Uterus (tissue), 4 donors: ENCODE data around the gene SELENOS. TPM values are rescaled to one million over a fixed set of nuclear protein-coding genes. Genes with fewer than 3 reads are reported as not detected.

Source experiments
- DNase-seq, 2 donors: peaks; one replicate each; pipeline ENCODE4 v3.0.0-alpha.2; 2019 to 2020
- H3K27ac ChIP-seq, 2 donors: fragments of 200-600 bp; sonication (generic); 1 replicate in 1 of 2; 2 replicates in 1 of 2; pipeline ENCODE4 v1.5.1; 2016 to 2018
- H3K27me3 ChIP-seq, 2 donors: fragments of 200-600 bp; sonication (generic); one replicate each; pipeline ENCODE4 v1.5.1; 2018 to 2019; ENCODE audit warnings: control low read depth in 1 of 2
- H3K36me3 ChIP-seq, 2 donors: fragments of 200-600 bp; sonication (generic); one replicate each; pipeline ENCODE4 v1.5.1; 2019; ENCODE audit warnings: control low read depth in 1 of 2
- H3K4me1 ChIP-seq, 2 donors: fragments of 200-600 bp; sonication (generic); one replicate each; pipeline ENCODE4 v1.5.1; 2018 to 2019; ENCODE audit warnings: control low read depth in 1 of 2
- H3K4me3 ChIP-seq, 2 donors: fragments of 200-600 bp; sonication (generic); 1 replicate in 1 of 2; 2 replicates in 1 of 2; pipeline ENCODE4 v1.5.1; 2018 to 2019; ENCODE audit warnings: mild to moderate bottlenecking in 1 of 2
- H3K9me3 ChIP-seq, 2 donors: fragments of 200-600 bp; sonication (generic); one replicate each; pipeline ENCODE4 v1.5.1; 2019; ENCODE audit warnings: control low read depth in 1 of 2
- CTCF ChIP-seq, 4 experiments: fragments of 200-600 bp in 2 of 4; fragments of 450-650 bp in 2 of 4; sonication (generic) in 2 of 4; IDR thresholded peaks; one replicate each; pipeline ENCODE4 v1.5.1; 2016 to 2019; ENCODE audit warnings: antibody characterized with exemption in 4 of 4, mild to moderate bottlenecking in 2 of 4, moderate library complexity in 1 of 4
- POLR2A ChIP-seq, 2 donors: fragments of 450-650 bp; IDR thresholded peaks; one replicate each; pipeline ENCODE4 v1.6.1; 2016; ENCODE audit warnings: antibody characterized with exemption in 2 of 2, mild to moderate bottlenecking in 1 of 2, moderate library complexity in 1 of 2
- intact Hi-C: fragments of 100-400 bp; cut with DNase I; formaldehyde crosslinking; loops from one replicate; pipeline ENCODE4 v1.15.1; 2023; ENCODE audit warnings: low total_unique reads
- total RNA-seq, 4 donors: library from RNA; depleted of rRNA in 3 of 4; stranded (reverse); fragments of >200 nt in 3 of 4; gene quantifications; one replicate each; pipeline versions ENCODE4 v1.1.0 to v1.2.4, GENCODE V29; 2014 to 2023
- donor health status: DM: yes; HTN: yes; CAD: no.

SELENOS gene
- total RNA-seq, 4 donors from 2014 or later: 36.9 to 90.0 (median 56.3) TPM

- Histone ChIP-seq H3K27me3 (no peaks in the 10 kb centered on the region), H3K4me1 (peaks cover 0 to 5% of the 10 kb centered on the region in 2 donors), H3K9me3 (peaks cover 0 to 5% of the 10 kb centered on the region in 2 donors), H3K4me3 (no peak overlapping the region), H3K36me3 (no peaks in the 10 kb centered on the region), H3K27ac (peak overlapping the region in 1 of 2 donors; percentile 26)
- intact Hi-C loops: no loop called here
- no peak for TF ChIP-seq POLR2A (IDR thresholded peaks at IDR 0.05)
- TF ChIP-seq CTCF (IDR thresholded peaks at IDR 0.05): no peak
- no peak for DNase-seq
Measured at GRCh38 chr15:101232677-101233076, 44.6 kb downstream of the SELENOS start.

GRCh38 chr15:101228313-101228712 lies 49.0 kb downstream of the SELENOS start:
- Histone ChIP-seq H3K9me3 (peaks cover 0 to 5% of the 10 kb centered on the region in 2 donors), H3K36me3 (no peaks in the 10 kb centered on the region), H3K4me3 (no peak overlapping the region), H3K27ac (no peak overlapping the region), H3K4me1 (peaks cover 0 to 5% of the 10 kb centered on the region in 2 donors), H3K27me3 (no peaks in the 10 kb centered on the region)
- no peak for DNase-seq
- TF ChIP-seq POLR2A (IDR thresholded peaks at IDR 0.05) (no peak), CTCF (IDR thresholded peaks at IDR 0.05) (no peak)
- intact Hi-C loops: no loop called here

- Histone ChIP-seq H3K27me3 (no peaks in the 10 kb centered on the region), H3K27ac (no peak overlapping the region), H3K36me3 (no peaks in the 10 kb centered on the region), H3K4me3 (no peak overlapping the region), H3K4me1 (no peaks in the 10 kb centered on the region), H3K9me3 (peaks cover 0 to 5% of the 10 kb centered on the region in 2 donors)
- intact Hi-C loops: no loop called here
- TF ChIP-seq CTCF (IDR thresholded peaks at IDR 0.05) (no peak), POLR2A (IDR thresholded peaks at IDR 0.05) (no peak)
- no peak for DNase-seq
Measured at GRCh38 chr15:101225658-101226057, 51.6 kb downstream of the SELENOS start.

Other genes with a start within 250 kb of the SELENOS start
- 10 to 100 TPM; 25.6 to 62.8 (median 46.0) TPM for gene CHSY1, start 25.4 kb downstream of the SELENOS start, total RNA-seq
- gene SNRPA1, start 17.8 kb upstream of the SELENOS start, total RNA-seq: 10 to 100 TPM in 3 of 4 donors, 1 to 10 TPM in 1; 3.2 to 56.4 (median 25.7) TPM
- gene PCSK6, start 212.2 kb upstream of the SELENOS start, total RNA-seq: 10 to 100 TPM in 2 of 4 donors, 1 to 10 TPM in 2; 1.4 to 12.8 (median 6.9) TPM